Raji (cell line): ENCODE data around the gene CELF2.

ENCODE experiments used
- POLR2A ChIP-seq: IDR thresholded peaks from 2 replicates; pipeline ENCODE4 v1.6.1; 2011; ENCODE audit warnings: low read depth, low read length, control low read depth; ENCODE audit not compliant: insufficient read depth

Gene CELF2

GRCh38 chr10:10995120-10995519, 22.6 kb upstream of the CELF2 start:
- no peak for TF ChIP-seq POLR2A

GRCh38 chr10:10996966-10997620, 20.6 kb upstream of the CELF2 start:
- TF ChIP-seq POLR2A = no peak

- no peak for TF ChIP-seq POLR2A
These were observed 15.2 kb upstream of the CELF2 start for GRCh38 chr10:11002485-11002884.

GRCh38 chr10:11002916-11003315, 14.8 kb upstream of the CELF2 start:
- TF ChIP-seq POLR2A = no peak

GRCh38 chr10:11003679-11004078, 14.0 kb upstream of the CELF2 start:
- no peak for TF ChIP-seq POLR2A

GRCh38 chr10:11004144-11005077, 13.3 kb upstream of the CELF2 start:
- TF ChIP-seq POLR2A = no peak

- TF ChIP-seq POLR2A = no peak
These were observed 11.8 kb upstream of the CELF2 start for GRCh38 chr10:11005725-11006427.

GRCh38 chr10:11006428-11006825, 11.2 kb upstream of the CELF2 start:
- no peak for TF ChIP-seq POLR2A

GRCh38 chr10:11007476-11008020, 10.1 kb upstream of the CELF2 start:
- no peak for TF ChIP-seq POLR2A

- TF ChIP-seq POLR2A = no peak
These were observed 8.0 kb upstream of the CELF2 start for GRCh38 chr10:11009471-11010308.

GRCh38 chr10:11010582-11010981, 7.1 kb upstream of the CELF2 start:
- TF ChIP-seq POLR2A = no peak

GRCh38 chr10:11011436-11011835, 6.2 kb upstream of the CELF2 start:
- no peak for TF ChIP-seq POLR2A

- no peak for TF ChIP-seq POLR2A
These were observed 5.7 kb upstream of the CELF2 start for GRCh38 chr10:11011984-11012383.
